RPMI8226 (cell line): Measurements from ENCODE around the gene FBXW11.

Experiments
- DNase-seq: peaks from one replicate; pipeline ENCODE4 v3.0.0-alpha.2; 2015

FBXW11 gene

DNA sequence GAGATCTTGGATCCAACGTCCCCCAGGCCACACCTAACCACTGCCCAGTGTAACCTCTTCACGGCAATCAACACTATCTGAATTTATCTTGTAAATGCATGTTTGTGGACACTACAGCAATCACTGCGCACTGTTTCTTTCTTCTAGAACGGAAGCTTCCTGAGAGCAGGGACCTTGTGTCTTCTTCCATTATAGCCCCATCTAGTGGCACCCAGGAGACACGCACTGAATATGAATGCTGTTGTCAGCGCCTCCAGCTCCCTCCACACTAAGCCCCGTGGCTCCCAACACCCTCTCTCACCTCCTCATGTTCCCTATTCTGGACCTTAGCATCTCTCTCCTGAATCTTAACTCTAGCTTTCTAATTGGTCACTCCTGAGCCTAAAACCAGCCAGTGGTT is 148.1 kb downstream of the FBXW11 start:
- DNase-seq: peak; percentile 21

DNA sequence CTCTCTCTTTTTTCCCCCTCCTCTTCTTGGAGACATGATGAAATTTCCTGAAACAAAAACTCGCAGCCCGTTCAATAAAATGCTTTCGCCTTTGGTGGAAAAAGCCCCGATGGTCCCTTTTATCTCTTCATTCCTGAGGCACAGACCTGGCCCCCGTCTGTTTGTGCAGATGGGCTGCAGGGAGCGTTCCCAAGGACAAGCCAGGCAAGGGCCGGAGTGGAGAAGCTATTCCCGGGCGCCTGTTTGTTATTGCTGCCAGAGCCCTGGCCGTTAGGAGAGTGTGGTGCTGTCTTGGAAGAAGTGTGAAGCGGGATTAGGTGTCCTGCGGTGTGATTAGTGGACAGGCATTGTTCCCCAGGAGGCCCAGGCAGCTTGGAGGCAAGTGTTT is 149.0 kb downstream of the FBXW11 start:
- DNase-seq: no peak

GRCh38 chr5:171855798-171856763 is 150.4 kb downstream of the FBXW11 start:
- no peak for DNase-seq

GRCh38 chr5:171855265-171855664 is 151.2 kb downstream of the FBXW11 start:
- no peak for DNase-seq

GRCh38 chr5:171852255-171852681 is 154.2 kb downstream of the FBXW11 start:
- no peak for DNase-seq

- no peak for DNase-seq
Measured at GRCh38 chr5:171851251-171851650, 155.2 kb downstream of the FBXW11 start.

DNA sequence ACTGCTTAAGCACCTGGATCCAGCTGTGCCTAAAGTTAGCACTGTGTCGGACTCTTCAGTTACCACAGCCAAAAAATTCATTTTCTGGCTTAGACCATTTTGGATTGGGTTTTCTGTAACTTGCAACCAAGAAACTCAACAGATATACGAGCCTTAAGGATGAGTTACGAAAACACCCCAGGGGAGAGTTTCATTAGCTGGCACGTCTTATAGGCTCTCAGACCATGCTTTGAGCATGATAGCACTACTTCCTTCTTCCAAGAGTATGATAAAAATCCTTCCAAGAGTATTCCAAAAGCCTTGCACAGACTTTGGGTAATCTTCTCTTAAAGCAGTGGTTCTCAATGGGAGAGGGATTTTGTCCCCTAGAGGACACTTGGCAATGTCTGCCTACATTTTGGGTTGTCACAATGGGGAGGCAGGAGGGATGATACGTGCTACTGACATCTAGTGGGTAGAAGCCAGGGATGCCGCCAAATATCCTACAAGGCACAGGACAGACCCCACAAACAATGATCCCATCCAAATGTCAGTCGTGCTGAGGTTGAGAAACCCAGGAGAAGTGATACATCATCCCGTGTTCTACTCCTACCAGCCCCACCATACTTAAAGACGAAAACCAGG is 156.0 kb downstream of the FBXW11 start:
- peak; percentile 52 for DNase-seq

DNA sequence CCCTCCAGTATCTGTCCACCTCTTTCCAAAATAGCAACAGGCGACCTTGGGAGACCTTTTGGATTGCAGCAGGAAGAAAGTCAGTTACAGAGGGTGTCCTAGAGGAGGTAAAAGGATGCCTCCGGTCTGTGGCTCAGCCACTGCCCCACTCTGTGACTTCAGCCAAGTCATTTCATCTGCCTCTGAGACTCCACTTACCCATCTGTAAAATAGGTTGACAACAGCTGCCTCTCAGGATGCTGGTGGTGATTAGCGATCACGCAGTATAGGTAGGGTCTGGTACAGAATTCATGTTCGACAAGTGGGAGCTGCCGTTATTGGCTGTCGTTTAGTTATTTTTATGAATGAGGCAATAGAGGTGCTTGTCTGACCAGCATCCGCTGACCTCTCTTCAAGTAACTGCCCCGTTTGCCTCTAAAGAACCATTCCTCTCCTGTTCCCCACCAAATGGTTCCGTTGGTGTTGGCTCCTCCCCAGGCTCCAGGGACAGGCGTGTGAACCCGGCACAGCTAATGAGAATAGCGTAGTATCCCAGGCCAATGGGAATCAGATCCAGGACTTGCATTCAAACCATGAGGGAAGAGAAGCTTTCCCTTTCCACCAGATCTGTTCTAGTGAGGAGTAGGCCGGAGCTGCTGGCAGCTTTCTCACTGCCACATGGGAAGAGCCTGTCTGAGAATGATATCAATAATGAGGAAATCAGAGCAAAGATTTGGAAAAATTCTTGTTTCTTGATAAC is 156.7 kb downstream of the FBXW11 start:
- DNase-seq: no peak

- DNase-seq: no peak
Measured at GRCh38 chr5:171848911-171849520, 157.4 kb downstream of the FBXW11 start.

- DNase-seq: no peak
Measured at GRCh38 chr5:171848486-171848885, 158.0 kb downstream of the FBXW11 start.

DNA sequence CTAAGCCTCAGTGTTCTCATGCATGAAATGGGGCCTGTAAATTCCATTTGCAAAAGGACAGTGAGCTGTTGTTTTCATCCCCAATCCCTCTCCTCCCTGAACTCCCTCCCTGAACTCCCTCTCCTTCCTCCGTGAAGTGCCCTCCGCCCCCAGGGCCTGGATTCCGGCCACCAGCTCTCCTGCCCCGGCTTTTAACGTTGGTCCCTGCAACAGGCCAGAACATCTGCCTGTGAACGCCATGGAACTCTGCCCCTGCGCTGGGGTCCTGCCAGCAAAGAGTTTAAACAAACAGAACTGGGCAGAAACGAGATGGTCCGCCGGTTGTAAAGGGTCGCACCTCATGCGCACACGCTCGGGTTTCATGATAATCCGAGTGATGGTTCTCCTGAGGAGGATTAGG is 158.4 kb downstream of the FBXW11 start:
- DNase-seq: no peak

- DNase-seq: no peak
Measured at GRCh38 chr5:171847026-171847425, 159.4 kb downstream of the FBXW11 start.

DNA sequence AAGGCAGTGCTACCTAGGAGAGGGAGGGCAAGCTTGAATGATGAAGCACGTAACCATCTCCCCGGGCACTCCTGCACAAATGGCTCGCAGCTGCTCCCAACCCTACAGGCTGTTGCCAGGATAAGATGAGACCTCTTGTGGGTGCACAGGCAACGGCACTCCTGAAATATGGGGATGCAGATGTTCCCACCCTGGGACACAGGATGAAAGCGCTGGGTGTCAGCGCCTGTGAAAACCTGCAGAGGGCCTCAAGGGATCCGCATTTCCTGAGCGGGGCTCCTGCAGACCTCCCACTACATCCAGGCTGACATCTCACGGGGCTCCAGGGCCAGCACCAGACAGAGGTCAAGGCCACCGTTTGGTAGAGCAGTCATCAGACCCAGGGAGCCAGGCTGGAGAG is 160.1 kb downstream of the FBXW11 start:
- DNase-seq: no peak

- DNase-seq: no peak
Measured at GRCh38 chr5:171845857-171846256, 160.6 kb downstream of the FBXW11 start.

DNA sequence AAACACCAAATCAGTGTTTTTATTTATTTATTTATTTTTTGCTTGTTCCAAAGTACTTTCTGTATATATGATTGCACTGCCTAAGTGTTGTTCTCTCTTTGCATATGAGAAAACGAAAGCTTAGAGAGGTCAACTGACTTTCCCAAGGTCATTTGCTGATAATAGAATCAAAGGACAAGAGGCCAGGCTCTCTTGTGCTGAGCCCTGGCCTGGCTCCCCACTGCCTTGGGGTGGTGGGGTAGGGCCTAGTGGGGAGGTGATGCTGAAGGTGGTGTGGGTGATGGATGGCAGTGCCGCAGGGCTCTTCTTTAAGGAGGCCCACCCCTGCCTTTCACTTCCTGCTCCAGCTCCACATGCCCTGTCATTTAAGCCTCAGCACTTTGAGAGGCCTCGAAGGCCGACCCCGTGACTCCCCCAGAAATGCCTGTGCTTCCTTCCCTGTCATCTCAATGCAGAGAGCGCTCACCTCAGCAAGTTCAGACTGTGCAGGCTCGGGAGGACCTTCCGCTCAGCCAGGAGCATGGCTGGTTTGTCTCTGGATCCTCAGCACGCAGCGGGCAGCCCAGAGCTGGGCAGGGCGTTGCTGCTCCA is 161.3 kb downstream of the FBXW11 start:
- no peak for DNase-seq

- no peak for DNase-seq
Measured at GRCh38 chr5:171842777-171843328, 163.6 kb downstream of the FBXW11 start.

GRCh38 chr5:171841984-171842776 is 164.3 kb downstream of the FBXW11 start:
- DNase-seq: no peak

DNA sequence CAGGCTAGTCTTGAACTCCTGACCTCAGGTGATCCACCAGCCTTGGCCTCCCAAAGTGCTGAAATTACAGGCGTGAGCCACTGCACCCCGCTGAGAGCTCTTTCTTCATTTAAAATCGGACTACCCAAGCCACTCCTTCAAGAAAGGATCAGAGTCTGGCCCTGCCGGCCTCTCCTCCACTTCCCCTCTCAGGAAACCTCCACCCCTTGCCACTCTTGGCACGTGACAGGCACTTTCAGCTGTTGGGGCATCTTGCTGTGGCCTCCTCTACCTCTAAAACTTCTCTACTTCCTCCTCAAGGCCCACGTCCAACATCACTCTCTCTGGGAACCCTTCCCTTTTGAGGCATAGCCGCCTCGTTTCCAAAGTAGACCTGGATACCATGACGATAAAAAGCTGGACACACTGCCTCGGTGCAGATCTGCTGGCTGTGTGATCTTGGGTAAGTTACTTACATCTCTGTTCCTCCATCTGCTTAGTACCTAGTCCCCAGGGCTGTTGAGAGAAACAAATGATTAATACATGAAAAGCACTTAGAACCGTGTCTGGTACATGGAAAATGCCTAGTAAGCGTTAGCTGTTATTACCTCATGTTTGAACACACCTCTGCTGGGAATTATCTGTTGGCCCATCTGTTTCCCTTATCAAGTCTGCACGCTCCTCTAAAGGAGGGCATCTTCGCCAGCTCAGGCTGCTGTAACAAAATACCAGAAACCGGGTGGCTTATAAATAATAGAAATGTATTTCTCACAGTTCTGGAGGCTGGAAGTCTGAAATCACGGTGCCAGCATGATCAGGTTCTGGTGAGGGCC is 165.5 kb downstream of the FBXW11 start:
- peak; percentile 9 for DNase-seq

- peak; percentile 15 for DNase-seq
Measured at GRCh38 chr5:171840066-171840465, 166.4 kb downstream of the FBXW11 start.

DNA sequence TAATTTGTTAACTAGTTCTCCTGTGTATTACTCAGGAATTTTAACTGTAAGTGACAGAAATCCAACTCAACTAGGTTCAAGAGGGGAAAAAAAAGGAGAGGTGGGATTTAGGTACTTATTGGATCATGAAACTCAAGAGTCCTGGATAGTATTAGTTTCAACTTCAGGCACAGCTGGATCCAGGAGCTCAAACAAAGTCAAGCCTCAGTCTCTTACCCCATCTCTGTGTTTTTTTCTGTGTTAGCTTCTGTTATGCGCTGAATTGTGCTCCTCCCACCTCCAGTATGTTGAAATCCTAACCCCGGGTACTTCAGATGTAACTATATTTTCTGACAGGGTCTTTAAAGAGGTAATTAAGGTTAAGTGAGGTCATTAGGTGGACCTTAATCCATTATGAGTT is 167.3 kb downstream of the FBXW11 start:
- no peak for DNase-seq

DNA sequence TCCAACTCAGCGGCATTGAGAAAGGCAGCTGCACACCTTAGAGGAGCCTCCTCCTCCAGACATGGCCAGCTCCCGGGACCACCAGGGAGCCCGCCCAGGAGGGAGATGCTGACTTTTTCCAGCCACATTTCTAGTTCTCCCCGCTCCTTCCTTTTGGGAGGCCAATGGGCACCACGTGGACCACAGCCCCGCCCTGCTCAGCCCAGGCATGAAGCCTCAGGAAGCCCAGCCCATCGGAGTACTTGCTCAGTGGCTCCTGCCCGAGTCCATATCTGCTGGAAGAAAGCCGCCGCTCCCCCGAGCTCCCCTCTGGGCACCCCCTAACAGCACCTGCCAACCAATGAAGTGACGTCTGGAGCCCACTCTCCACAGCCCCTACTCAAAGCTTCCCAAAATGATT is 168.4 kb downstream of the FBXW11 start:
- DNase-seq: no peak
